ENCODE measurements around the gene FCN3. TPM values are rescaled to one million over a fixed set of nuclear protein-coding genes. Genes with fewer than 3 reads are reported as not detected.
A peak's percentile ranks its signal among the peaks of the same experiment; 100 is the strongest.

FCN3 gene
- total and polyA plus RNA-seq, 2 of the 4 experiments (the other 2 are of a cell fraction), result not detected

- Histone ChIP-seq H2AK5ac (ENCODE audit: low read depth, low read length) (peak overlapping the region; percentile 42; the same call in 1 of the 2 replicates), H3K56ac (ENCODE audit: extremely low read depth, insufficient read depth, low read length) (no peak overlapping the region), H2BK5ac (ENCODE audit: low read depth, low read length, poor library complexity, severe bottlenecking) (no peak overlapping the region), H4K8ac (ENCODE audit: low read depth in 2 of 2, low read length in 2 of 2) (no peak overlapping the region), H3K79me1 (ENCODE audit: low read depth in 1 of 2, low read length in 2 of 2) (no peaks in the 10 kb centered on the region), H2BK15ac (ENCODE audit: low read depth, low read length) (no peak overlapping the region; the same call in 2 of the 3 replicates), H4K20me1 (ENCODE audit: insufficient read depth, low read length) (no peaks in the 10 kb centered on the region), H3K14ac (replicated peaks; ENCODE audit: low read depth, low read length) (no peak overlapping the region), H3K9me3 (ENCODE audit: control insufficient read depth, insufficient read depth, low read length) (no peaks in the 10 kb centered on the region), H2BK20ac (ENCODE audit: low read depth, low read length) (no peak overlapping the region), H3K4me1 (ENCODE audit: control insufficient read depth, insufficient read depth, low read length) (peaks cover 15% of the 10 kb centered on the region), H3K18ac (ENCODE audit: low read depth, low read length) (no peak overlapping the region), H3K27me3 (ENCODE audit: control insufficient read depth, insufficient read depth, low read length) (no peaks in the 10 kb centered on the region), H3K27ac (ENCODE audit: insufficient read depth, low read length) (no peak overlapping the region), H3K36me3 (ENCODE audit: control insufficient read depth, insufficient read depth, low read length) (0 out of 2 replicates have a peak, but pooled peaks cover 3% of the 10 kb centered on the region), H4K5ac (ENCODE audit: low read depth, low read length) (no peak overlapping the region), H2BK120ac (ENCODE audit: low read depth, low read length) (no peak overlapping the region), H4K91ac (ENCODE audit: insufficient read depth, low read depth, low read length) (no peak overlapping the region), H3K4me3 (ENCODE audit: insufficient read depth, low read depth, low read length) (no peak overlapping the region), H3K4ac (ENCODE audit: low read depth, low read length) (no peak overlapping the region), H3K9me1 (ENCODE audit: insufficient read depth, low read length) (peaks cover 7% of the 10 kb centered on the region; the same call in 1 of the 2 replicates), H3K9ac (ENCODE audit: low read depth, low read length) (no peak overlapping the region), H3K4me2 (ENCODE audit: low read depth, low read length) (no peak overlapping the region), H2AK9ac (replicated peaks; ENCODE audit: low read depth, low read length, poor library complexity) (peak overlapping the region; percentile 83), H3K23ac (ENCODE audit: low read depth, low read length) (no peak overlapping the region), H2AFZ (replicated peaks; ENCODE audit: low read length, poor library complexity) (peak overlapping the region; percentile 39)
- no peak for TF ChIP-seq USF2 (IDR thresholded peaks at IDR 0.05; ENCODE audit: low read depth, low read length)
- no peak for TF ChIP-seq RFX5 (IDR thresholded peaks at IDR 0.05; ENCODE audit: low read depth, low read length)
- no peak for TF ChIP-seq BHLHE40 (IDR thresholded peaks at IDR 0.05; ENCODE audit: low read depth, low read length)
- ChIA-PET POLR2A (ENCODE audit: unreplicated experiment) (no interaction called here), CTCF (interaction anchor here (0.5 kb wide), 1 partner anchor 24 kb away, joined by 3 read pairs; no protein-coding TSS in a partner anchor)
- ATAC-seq (ENCODE audit: low read depth) (no peak), DNase-seq (no peak)
- in situ Hi-C loops (cut with MboI; ENCODE audit: low sequenced_read_pairs) (no loop called here), intact Hi-C loops (cut with micrococcal nuclease) (no loop called here), dilution Hi-C loops (cut with HindIII; ENCODE audit: low sequenced_read_pairs, unreplicated experiment) (no loop called here)
- WGBS, 2 experiments (ENCODE audit: extremely low coverage in 2 of 2, insufficient read length in 1 of 2), result 90% methylated on average over 2 of the region's 8 CpGs; no CpG with 5 or more reads in 1 of the 2 experiments
- BruUV-seq (replicated peaks), result no TSS peak
Measured at GRCh38 chr1:27342391-27342777, 32.2 kb downstream of the FCN3 start.
